Epithelial cell of esophagus (primary cell): ENCODE results near the gene SHOC1.

Experiments used
- DNase-seq: peaks from one replicate; pipeline ENCODE4 v3.0.0; 2010; ENCODE audit warnings: low read depth
- H3K4me3 ChIP-seq: 2 replicates; pipeline ENCODE4 v1.5.1; 2011; ENCODE audit warnings: mild to moderate bottlenecking, low read length, control low read depth
- CTCF ChIP-seq: IDR thresholded peaks from 2 replicates; pipeline ENCODE4 v1.5.1; 2011; ENCODE audit warnings: low read depth, mild to moderate bottlenecking, low read length, control low read depth, inconsistent platforms; ENCODE audit not compliant: insufficient read depth; ENCODE audit errors: missing control alignments

The SHOC1 gene

DNA sequence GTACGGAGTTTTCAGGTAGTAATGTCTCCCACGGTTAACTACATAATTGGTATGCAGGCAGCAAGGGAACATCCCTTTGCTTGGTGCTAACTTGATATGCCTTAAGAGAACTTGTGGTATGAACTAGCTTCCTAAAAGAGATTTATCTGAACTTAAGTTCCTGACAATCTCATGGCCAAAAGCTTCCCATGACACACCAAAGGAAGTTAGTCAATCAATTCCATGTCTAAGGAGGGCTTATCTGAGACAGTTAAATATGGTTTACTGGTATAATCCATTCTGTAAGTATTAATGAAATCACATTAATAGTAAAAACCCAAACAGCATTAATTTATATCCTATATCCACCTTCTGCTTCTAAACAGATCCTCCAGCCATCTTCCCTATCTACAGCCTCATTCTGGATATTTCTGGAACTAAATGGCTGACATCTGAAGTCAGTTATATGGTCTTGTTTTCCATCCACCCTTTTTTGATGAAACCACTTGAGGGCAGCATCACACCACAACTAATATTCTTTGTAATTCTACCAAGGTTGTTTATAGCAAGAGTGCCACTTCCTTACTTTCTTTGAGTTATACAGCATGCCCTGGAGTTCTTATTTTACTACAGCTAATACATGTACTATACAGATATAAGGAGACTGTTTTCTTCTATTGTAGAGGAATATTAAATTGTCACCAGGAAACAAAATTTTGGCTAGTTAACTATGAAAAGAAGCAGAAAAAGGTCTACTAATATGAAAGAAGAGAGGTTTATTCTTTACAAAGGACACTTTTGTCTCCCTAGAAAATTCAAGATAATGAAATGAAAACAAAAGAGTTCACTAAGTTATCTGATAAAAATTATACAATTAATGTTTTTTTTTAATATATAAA lies 34.7 kb downstream of the SHOC1 start:
- TF ChIP-seq CTCF, result peak; percentile 66
- no peak overlapping the region for H3K4me3 ChIP-seq
- DNase-seq, result peak; percentile 84

- no peak for DNase-seq
- TF ChIP-seq CTCF, result no peak
Observed at GRCh38 chr9:111754800-111755199, 39.9 kb downstream of the SHOC1 start.

GRCh38 chr9:111752455-111752854 lies 42.3 kb downstream of the SHOC1 start:
- TF ChIP-seq CTCF, result no peak
- H3K4me3 ChIP-seq, result no peak overlapping the region
- DNase-seq, result peak; percentile 46

More at GRCh38 chr9:111754800-111755199, 39.9 kb downstream of the SHOC1 start:
- H3K4me3 ChIP-seq, result no peak overlapping the region
